CD4-positive, alpha-beta T cell treated with Interleukin-12 subunit alpha and Interleukin-12 subunit beta, for 1 hour (primary cell): ENCODE measurements around the gene ROM1.
"Not testable (repeated sequence)": the region's sequence is repeated elsewhere in the genome, so short reads cannot be mapped to it uniquely, and the experiment has no call there.

Experiments
- DNase-seq: peaks from one replicate; pipeline ENCODE4 v3.0.0-alpha.2; 2020

ROM1 gene

GRCh38 chr11:62610814-62611704, 2.0 kb upstream of the ROM1 start:
- no peak for DNase-seq

- DNase-seq, result no peak
Observed at GRCh38 chr11:62611705-62612365, 1.2 kb upstream of the ROM1 start.

DNA sequence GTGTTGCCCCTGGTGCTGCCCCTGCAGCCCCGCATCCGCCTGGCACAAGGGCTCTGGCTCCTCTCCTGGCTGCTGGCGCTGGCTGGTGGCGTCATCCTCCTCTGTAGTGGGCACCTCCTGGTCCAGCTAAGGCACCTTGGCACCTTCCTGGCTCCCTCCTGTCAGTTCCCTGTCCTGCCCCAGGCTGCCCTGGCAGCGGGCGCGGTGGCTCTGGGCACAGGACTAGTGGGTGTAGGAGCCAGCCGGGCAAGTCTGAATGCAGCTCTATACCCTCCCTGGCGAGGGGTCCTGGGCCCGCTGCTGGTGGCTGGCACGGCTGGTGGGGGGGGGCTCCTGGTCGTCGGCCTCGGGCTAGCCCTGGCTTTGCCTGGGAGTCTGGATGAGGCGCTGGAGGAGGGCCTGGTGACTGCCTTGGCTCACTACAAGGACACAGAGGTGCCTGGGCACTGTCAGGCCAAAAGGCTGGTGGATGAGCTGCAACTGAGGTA, 278 bp downstream of the ROM1 start:
- no peak for DNase-seq

- DNase-seq, result no peak
Observed at GRCh38 chr11:62614275-62614674, 1.2 kb downstream of the ROM1 start.

- no peak for DNase-seq
Observed at GRCh38 chr11:62615521-62615920, 2.5 kb downstream of the ROM1 start.

DNA sequence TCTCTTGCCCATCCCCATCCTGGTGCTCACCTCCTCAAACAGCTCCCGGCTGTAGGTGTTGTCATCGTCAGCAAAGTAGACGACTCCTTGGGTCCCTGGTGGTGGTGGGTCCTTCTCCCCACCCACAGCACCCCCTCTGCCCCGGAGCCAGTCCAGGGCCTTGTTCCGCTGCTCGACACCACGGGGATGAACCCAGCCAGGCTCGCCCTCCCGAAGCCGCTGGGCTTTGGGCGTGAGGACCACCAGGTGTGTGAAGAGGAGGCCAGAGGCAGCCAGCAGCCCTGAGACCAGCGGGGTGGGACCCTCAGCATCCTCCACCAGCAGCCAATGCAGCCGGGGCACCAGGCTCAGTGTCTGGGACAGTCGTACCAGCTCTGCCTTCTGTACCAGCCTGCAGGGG, 3.9 kb downstream of the ROM1 start:
- DNase-seq, result not testable (repeated sequence)

- DNase-seq, result no peak
Observed at GRCh38 chr11:62621027-62621566, 8.0 kb downstream of the ROM1 start.

DNA sequence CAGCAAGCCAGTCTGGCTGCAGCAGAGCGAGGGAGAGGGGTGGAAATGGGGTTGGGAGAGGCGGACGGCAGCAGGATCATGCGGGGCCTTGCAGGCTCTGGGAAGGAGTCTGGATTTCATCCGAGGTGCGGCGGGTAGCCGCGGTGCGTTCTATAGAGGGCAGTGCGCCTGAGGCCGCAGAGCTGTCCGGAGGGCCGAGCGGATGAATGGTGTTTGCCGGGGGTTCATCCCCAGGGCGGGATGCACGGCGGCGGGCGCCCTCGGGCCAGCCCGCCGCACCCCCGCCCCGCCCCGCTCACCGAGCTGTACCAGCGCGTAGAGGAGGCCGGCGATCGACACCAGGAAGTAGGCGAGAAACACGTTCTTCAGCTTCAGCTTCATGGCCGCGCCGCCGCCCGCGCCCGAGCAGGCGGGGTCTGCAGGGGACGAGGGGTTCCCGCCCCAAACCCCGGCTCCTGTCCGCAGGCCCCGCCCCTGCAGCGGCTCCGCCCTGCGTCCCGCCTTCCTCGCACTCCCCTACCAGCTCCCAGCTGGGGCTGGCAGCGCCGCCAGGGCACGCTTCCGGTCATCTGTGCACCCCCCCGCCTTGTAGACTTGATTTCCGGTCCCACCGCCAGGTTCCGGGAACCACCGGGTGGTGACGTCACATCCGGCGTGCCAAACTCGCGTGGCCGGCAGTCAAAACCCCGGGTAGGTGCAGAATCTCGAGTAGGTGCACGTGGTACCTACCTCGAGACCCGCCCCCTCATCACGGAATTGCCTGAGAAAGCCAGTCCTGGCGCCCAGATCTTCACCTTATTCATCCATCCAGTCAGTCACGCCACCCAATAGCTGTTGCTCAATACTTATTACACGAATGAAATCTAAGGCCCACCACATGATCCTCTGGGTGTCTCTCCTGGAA, 8.8 kb downstream of the ROM1 start, which contains the start of gene B3GAT3:
Gene B3GAT3, minus strand, starts transcription at position 420 of the 904 bp plus-strand sequence. Its CDS starts 39 bp downstream, at position 381.
- peak; percentile 99 for DNase-seq

DNA sequence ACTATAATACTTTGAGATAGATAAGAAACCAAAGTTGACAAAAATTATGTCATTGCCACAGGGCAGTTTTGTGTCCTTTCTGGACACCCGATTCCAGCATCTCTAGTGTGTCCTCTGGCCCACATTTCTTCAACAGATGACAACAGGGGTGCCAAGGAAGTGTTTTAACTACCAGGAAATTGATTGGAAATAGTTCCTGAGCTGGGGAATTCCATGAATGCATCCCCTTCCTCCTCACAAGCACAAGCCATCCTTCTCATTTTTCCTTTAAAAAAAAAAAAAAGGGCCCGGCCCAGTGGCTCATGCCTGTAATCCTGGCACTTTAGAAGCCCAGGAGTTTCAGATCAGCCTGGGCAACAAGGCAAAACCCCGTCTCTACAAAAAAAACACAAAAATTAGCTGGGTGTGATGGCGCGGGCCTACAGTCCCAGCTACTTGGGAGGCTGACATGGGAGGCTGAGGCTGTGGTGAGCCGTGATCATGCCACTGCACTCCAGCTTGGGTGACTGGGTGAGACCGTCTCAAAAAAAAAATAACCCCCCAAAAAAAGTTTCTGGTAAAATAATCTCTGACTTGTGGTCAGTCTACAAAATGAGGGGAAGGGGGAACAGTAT, 9.5 kb downstream of the ROM1 start:
- peak; percentile 17 for DNase-seq

DNA sequence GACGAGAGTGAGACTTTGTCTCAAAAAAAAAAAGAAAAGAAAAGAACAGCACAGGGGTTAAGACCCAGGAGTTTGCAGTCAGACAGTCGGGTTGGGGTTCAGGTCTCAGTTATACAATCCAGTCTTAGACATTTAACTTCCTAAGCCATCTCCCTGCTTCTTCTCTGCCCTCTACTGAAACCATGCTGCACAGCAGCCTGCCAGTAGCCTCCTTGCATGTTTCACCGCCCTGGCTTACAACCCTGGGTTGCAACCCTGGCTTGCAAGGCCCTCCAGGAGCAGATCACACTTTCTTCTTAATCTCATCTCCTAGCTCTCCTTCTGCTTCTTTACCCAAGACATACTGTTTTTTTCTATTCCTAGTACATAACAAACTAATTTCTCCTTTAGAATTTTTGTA, 14.7 kb downstream of the ROM1 start:
- peak; percentile 23 for DNase-seq

- DNase-seq, result no peak
Observed at GRCh38 chr11:62632492-62632891, 19.4 kb downstream of the ROM1 start.

DNA sequence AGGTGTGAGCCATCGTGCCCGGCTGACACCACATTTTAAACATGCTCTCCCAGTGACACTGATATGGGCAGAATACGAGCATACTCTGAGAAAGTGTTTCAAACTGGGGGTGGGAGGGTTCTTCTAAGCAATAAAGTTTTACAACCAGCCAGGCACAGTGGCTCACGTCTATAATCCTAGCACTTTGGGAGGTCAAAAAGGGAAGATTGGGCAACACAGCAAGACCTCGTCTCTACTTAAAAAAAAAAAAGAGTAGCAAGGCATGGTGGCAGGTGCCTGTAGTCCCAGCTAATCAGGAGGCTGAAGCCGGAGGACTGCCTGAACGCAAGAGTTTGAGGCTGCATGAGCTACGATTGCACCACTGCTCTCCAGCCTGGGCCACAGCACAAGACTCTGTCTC, 31.2 kb downstream of the ROM1 start:
- DNase-seq, result no peak

- no peak for DNase-seq
Observed at GRCh38 chr11:62645671-62645945, 32.6 kb downstream of the ROM1 start.

GRCh38 chr11:62645946-62646824, 33.1 kb downstream of the ROM1 start, which contains the start of gene GANAB:
GANAB (minus strand) TSS chr11:62646613; CDS start chr11:62646599, 14 bp downstream.
- DNase-seq, result peak; percentile 99

DNA sequence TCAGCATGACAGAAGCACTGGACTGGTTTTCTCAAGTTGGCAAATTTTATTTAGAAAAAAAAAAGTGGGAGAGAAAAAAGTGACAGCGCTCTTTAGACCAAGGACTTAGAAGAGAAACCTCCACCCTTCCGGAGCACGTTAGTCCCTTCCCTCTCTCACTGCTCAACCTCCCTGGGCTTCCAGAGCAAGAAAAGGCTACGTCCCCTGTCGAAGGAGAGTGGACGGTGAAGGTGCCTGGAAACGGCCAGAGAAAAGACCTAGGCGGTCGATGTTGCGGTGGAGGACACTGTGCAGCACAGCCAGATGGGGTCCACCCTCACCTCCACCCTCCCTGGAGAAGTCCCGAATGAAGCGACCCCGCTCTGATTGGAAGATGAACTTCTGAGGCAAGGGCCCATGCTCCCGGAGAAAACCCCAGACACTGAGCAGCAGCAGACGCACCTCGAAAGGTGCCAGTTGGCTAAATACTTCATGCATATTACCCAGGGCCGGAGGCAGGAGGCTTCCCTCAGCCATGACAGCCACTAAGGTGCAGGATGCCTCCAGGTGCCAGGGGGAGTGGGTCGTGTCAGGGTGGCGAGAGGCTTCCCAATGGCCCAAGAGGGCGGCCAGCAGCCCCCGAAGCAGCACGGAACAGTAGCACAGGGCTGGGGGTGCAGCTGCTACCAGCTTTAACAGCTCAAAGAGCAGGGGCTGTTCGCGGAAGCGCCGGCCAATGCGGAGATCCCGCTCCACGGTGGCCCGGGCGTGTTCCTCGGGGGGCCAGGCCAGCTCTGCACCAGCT, 34.0 kb downstream of the ROM1 start:
- no peak for DNase-seq

- DNase-seq, result no peak
Observed at GRCh38 chr11:62647609-62648005, 34.5 kb downstream of the ROM1 start.

DNA sequence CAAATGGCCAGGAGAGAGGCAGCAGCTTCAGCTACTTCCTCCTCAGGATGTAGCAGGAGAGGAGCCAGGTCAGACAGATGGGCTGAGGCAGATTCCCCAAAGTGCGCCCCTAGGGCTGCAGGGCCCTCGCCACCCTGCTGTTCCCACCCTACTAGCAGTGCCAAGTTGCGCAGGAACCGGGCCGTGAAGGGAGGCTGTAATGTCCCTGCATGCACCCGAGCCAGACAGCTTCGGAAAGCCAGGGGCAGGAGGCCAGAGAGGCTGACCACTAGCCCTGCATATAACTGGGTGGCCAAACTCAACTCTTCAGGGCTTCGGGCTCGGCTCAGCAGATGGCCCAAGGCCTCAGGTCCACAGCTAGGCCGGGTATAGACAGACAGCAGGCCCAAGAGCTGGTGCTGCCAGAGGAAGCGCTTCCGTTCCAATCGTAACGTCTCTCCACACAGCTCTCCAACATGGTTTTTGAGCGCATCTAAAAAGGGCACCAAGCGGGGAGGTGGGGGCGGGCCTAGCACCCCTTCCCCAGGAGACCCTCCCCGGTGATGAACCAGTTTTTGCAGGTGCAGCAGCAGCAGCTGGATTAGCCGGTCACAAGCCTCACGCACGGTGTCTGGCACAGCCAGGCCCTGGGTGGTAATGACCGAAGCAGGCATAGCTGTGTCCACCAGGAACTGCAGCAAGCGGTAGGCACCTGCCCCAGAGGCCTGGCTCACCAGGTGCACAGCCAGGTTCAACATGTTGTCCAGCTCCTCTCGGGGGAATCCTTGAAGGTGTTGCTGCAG, 35.3 kb downstream of the ROM1 start:
- no peak for DNase-seq

GRCh38 chr11:62648967-62649364, 35.9 kb downstream of the ROM1 start:
- DNase-seq, result no peak

DNA sequence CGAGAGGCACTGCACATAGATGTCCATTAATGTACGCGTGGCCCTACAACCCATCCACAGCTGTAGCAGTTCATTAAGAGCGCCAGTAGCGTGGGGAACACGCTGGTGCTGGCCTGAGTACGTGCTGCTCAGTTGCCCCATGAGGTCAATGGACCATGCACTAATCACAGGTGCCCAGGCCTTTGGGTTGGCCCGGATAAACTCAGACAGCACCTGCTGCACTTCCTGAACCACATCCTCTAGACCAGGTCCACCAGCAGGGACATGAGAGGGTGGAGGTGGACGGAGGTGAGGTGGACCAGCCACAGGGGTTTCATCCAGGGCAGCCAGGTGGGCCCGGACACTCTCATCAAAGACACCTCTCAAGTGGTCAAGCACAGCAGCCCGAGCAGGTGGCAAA, 36.4 kb downstream of the ROM1 start:
- no peak for DNase-seq

DNA sequence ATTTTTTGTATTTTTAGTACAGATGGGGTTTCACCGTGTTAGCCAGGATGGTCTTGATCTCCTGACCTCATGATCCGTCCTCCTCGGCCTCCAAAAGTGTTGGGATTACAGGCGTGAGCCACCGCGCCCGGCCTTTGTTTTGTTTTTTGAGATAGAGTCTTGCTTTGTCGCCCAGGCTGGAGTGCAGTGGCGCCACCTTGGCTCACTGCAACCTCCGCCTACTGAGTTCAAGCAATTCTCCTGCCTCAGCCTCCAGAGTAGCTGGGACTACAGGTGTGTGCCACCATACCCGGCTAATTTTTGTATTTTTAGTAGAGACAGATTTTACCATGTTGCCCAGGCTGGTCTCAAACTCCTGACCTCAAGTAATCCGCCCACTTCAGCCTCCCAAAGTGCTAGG, 37.2 kb downstream of the ROM1 start:
- not testable (repeated sequence) for DNase-seq
